Measurements from ENCODE around the gene GCLC. TPM values are rescaled to one million over a fixed set of nuclear protein-coding genes. Genes with fewer than 3 reads are reported as not detected.

Gene GCLC
- total RNA-seq, 6 donors from 2014 or later = 21.9 to 60.2 (median 27.2) TPM

DNA sequence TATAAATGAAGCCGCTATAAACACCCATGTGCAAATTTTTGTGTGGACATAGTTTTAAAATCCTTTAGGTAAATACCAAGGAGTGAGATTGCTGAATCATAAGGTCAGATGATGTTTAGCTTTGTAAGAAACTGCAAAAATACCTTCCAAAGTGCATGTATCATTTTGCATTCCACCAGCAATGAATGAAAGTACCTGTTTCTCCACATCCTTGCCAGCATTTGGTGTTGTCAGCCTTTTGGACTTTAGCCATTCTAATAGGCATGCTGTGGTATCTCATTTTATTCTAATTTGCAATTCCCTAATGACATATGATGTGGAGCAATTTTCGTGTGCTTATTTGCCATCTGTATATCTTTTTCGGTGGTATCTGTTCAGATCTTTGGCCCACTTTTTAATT lies 93.7 kb downstream of the GCLC start:
- ATAC-seq (ENCODE audit: low FRiP score in 2 of 2) (no peak), DNase-seq (no peak)
- no peak overlapping the region for H3K27ac ChIP-seq
- H3K27me3 ChIP-seq = no peaks in the 10 kb centered on the region
- no peak for TF ChIP-seq EP300 (IDR thresholded peaks at IDR 0.05)
- TF ChIP-seq POLR2AphosphoS5 (IDR thresholded peaks at IDR 0.05) = no peak
- no peak for TF ChIP-seq POLR2A (IDR thresholded peaks at IDR 0.05)
- no peak for TF ChIP-seq CTCF (IDR thresholded peaks at IDR 0.05)
- H3K4me1 ChIP-seq = peaks cover 0 to 2% (median 0%) of the 10 kb centered on the region in 4 donors
- no peaks in the 10 kb centered on the region for H3K36me3 ChIP-seq
- H3K9me3 ChIP-seq = peaks cover 0 to 6% (median 0%) of the 10 kb centered on the region in 4 donors
- WGBS, 2 donors = 82 to 86% methylated on average over 3 of the region's 3 CpGs
- no peak overlapping the region for H3K4me3 ChIP-seq

DNA sequence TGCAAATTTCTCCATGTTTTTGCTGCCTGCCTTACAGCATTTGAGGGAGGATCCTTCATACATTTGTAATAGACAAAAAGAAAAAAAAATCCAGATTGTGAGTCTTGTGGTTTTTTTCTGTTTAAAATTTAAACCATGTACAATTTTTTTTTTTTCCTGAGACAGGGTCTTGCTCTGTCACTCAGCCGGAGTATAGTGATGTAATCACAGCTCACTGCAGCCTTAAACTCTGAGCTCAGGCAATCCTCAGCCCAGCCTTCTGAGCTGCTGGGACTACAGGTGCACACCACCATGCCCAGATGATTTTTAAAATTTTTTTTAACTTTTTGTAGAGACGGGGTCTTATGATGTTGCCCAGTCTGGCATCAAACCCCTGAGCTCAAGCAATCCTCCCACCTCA lies 97.0 kb downstream of the GCLC start:
- peaks cover 0 to 6% (median 0%) of the 10 kb centered on the region in 4 donors for H3K9me3 ChIP-seq
- WGBS, 2 donors = 80 to 95% methylated on average over 2 of the region's 2 CpGs
- no peaks in the 10 kb centered on the region for H3K36me3 ChIP-seq
- H3K4me1 ChIP-seq = peaks cover 0 to 3% (median 0%) of the 10 kb centered on the region in 4 donors
- ATAC-seq (ENCODE audit: low FRiP score in 2 of 2) (no peak), DNase-seq (no peak)
- TF ChIP-seq POLR2AphosphoS5 (IDR thresholded peaks at IDR 0.05) (no peak), CTCF (IDR thresholded peaks at IDR 0.05) (no peak), POLR2A (IDR thresholded peaks at IDR 0.05) (no peak), EP300 (IDR thresholded peaks at IDR 0.05) (no peak)
- H3K27me3 ChIP-seq = no peaks in the 10 kb centered on the region
- H3K27ac ChIP-seq = no peak overlapping the region
- H3K4me3 ChIP-seq = no peak overlapping the region

Other genes starting within 250 kb of the GCLC start
- 100 to 1,000 TPM in 2 of 6 donors, 10 to 100 TPM in 4; 67.1 to 132 (median 81.2) TPM for gene ELOVL5, start 196.2 kb downstream of the GCLC start, total RNA-seq
- gene KLHL31, start 120.7 kb upstream of the GCLC start, total RNA-seq = 1 to 10 TPM in 1 of 6 donors, under 1 TPM in 4, not detected in 1; 0.17 to 1.1 (median 0.22) TPM
- gene LRRC1, start 249.9 kb upstream of the GCLC start, total RNA-seq = 10 to 100 TPM; 10.9 to 31.5 (median 19.4) TPM

Measured in upper lobe of left lung (tissue), 6 donors.